H1 (cell line): ENCODE measurements around the gene MADD. TPM values are rescaled to one million over a fixed set of nuclear protein-coding genes. Genes with fewer than 3 reads are reported as not detected.

ENCODE experiments used
- NANOG ChIP-seq: IDR thresholded peaks from 2 replicates; pipeline ENCODE4 v1.6.1; 2011; ENCODE audit warnings: low read length, low read depth, mild to moderate bottlenecking, inconsistent platforms; ENCODE audit not compliant: insufficient read depth, poor library complexity, severe bottlenecking
- SIX5 ChIP-seq: IDR thresholded peaks from 2 replicates; pipeline ENCODE4 v1.6.1; 2011; ENCODE audit warnings: mild to moderate bottlenecking, low read depth, low read length
- polyA plus RNA-seq, 7 experiments: library from polyadenylated mRNA; depleted of rRNA in 3 of 7; stranded (reverse) in 5 of 7; unstranded in 2 of 7; fragments of >200 nt in 5 of 7; fragments of 200-250 nt in 2 of 7; gene quantifications; 1 replicate in 5 of 7; 2 replicates in 1 of 7; 4 replicates in 1 of 7; pipeline versions ENCODE4 v1.2.1 to v1.2.3, GENCODE V29; 2011 to 2013; ENCODE audit warnings: missing spikeins in 2 of 7, mixed read lengths in 2 of 7
- total RNA-seq: library from RNA; stranded (reverse); fragmentation: NEBNext Ultra II Directional; extraction: Animal tissue kit (Norgen Biotek cat#: 25700); gene quantifications from 2 replicates; pipeline ENCODE4 v1.2.1, GENCODE V29; 2021

MADD gene
- total and polyA plus RNA-seq, 2 of the 8 experiments (the other 6 are each of a cell fraction or from before 2014, with no cell fraction given), result 32.5 to 45.4 TPM

- no peak for TF ChIP-seq SIX5
- TF ChIP-seq NANOG, result no peak
Observed at GRCh38 chr11:47256374-47256773, 13.6 kb upstream of the MADD start (continued).
